Measurements from ENCODE around the gene PON3.

The PON3 gene

GRCh38 chr7:95396136-95397032 is at the start of gene PON3:
PON3 (minus strand) TSS chr7:95396375; CDS start chr7:95396350, 25 bp downstream.
- peak; percentile 55 for DNase-seq (ENCODE audit: low spot score)

- DNase-seq (ENCODE audit: low spot score): no peak
These were observed 48.6 kb upstream of the PON3 start for GRCh38 chr7:95444796-95445195.

- no peak for DNase-seq (ENCODE audit: low spot score)
These were observed 45.1 kb upstream of the PON3 start for GRCh38 chr7:95441042-95441823.

- DNase-seq (ENCODE audit: low spot score): no peak
These were observed 44.3 kb upstream of the PON3 start for GRCh38 chr7:95440394-95441038.

GRCh38 chr7:95436407-95436806 is 40.2 kb upstream of the PON3 start:
- DNase-seq (ENCODE audit: low spot score): no peak

GRCh38 chr7:95435422-95435780 is 39.2 kb upstream of the PON3 start:
- no peak for DNase-seq (ENCODE audit: low spot score)

GRCh38 chr7:95434557-95435421 is 38.6 kb upstream of the PON3 start, which contains the start of gene PON2:
PON2 (minus strand) TSS chr7:95435028; CDS start chr7:95434951, 77 bp downstream.
- DNase-seq (ENCODE audit: low spot score): peak; percentile 88

GRCh38 chr7:95433952-95434556 is 37.9 kb upstream of the PON3 start:
- DNase-seq (ENCODE audit: low spot score): no peak

GRCh38 chr7:95433129-95433528 is 37.0 kb upstream of the PON3 start:
- DNase-seq (ENCODE audit: low spot score): no peak

GRCh38 chr7:95432606-95433005 is 36.4 kb upstream of the PON3 start:
- no peak for DNase-seq (ENCODE audit: low spot score)

GRCh38 chr7:95430864-95431263 is 34.7 kb upstream of the PON3 start:
- peak; percentile 30 for DNase-seq (ENCODE audit: low spot score)

- no peak for DNase-seq (ENCODE audit: low spot score)
These were observed 33.2 kb upstream of the PON3 start for GRCh38 chr7:95429241-95429990.

GRCh38 chr7:95427914-95428516 is 31.8 kb upstream of the PON3 start:
- no peak for DNase-seq (ENCODE audit: low spot score)

- no peak for DNase-seq (ENCODE audit: low spot score)
These were observed 31.0 kb upstream of the PON3 start for GRCh38 chr7:95427166-95427565.

GRCh38 chr7:95425694-95426093 is 29.5 kb upstream of the PON3 start:
- no peak for DNase-seq (ENCODE audit: low spot score)

- no peak for DNase-seq (ENCODE audit: low spot score)
These were observed 28.5 kb upstream of the PON3 start for GRCh38 chr7:95424716-95425115.

- DNase-seq (ENCODE audit: low spot score): no peak
These were observed 25.8 kb upstream of the PON3 start for GRCh38 chr7:95421847-95422444.

GRCh38 chr7:95421000-95421846 is 25.0 kb upstream of the PON3 start:
- no peak for DNase-seq (ENCODE audit: low spot score)

- DNase-seq (ENCODE audit: low spot score): no peak
These were observed 15.9 kb upstream of the PON3 start for GRCh38 chr7:95412075-95412474.

Data from RKO (cell line).